PC-9 (cell line): ENCODE measurements around the gene MAP4K3. TPM values are rescaled to one million over a fixed set of nuclear protein-coding genes. Genes with fewer than 3 reads are reported as not detected.

Source experiments
- BruUV-seq: library from RNA; stranded (reverse); fragments of 400-500 nt; replicated peaks from 2 replicates; lab custom pipeline; 2021; lab: Mats Ljungman, UMichigan
- CTCF ChIA-PET: fragments of 300-600 bp; sonication (Branson Sonifier 250); formaldehyde crosslinking; loops from one replicate; lab custom pipeline; 2022; ENCODE audit warnings: antibody characterized with exemption; lab: Charles Lee
- POLR2A ChIA-PET: fragments of 300-600 bp; sonication (Branson Sonifier 250); formaldehyde crosslinking; loops from one replicate; lab custom pipeline; 2022; ENCODE audit warnings: antibody characterized with exemption; ENCODE audit not compliant: unreplicated experiment; lab: Charles Lee
- DNase-seq, 2 experiments: peaks; one replicate each; pipeline versions ENCODE4 v3.0.0 to v3.0.0-alpha.2; 2015 to 2022; ENCODE audit warnings: mixed read lengths in 1 of 2
- H2AFZ ChIP-seq: fragments of 200-600 bp; sonication (generic); 2 replicates; pipeline ENCODE4 v1.8.1; 2017; ENCODE audit warnings: antibody characterized with exemption
- H3F3A ChIP-seq: fragments of 200-600 bp; sonication (generic); 2 replicates; pipeline ENCODE4 v1.8.1; 2017; ENCODE audit warnings: antibody characterized with exemption, mild to moderate bottlenecking, low read depth; ENCODE audit not compliant: insufficient read depth
- H3K27ac ChIP-seq: fragments of 200-600 bp; sonication (generic); 2 replicates; pipeline ENCODE4 v1.6.1; 2016; ENCODE audit warnings: mixed run types
- H3K27me3 ChIP-seq: fragments of 200-600 bp; sonication (generic); 2 replicates; pipeline ENCODE4 v1.6.1; 2016; ENCODE audit warnings: low read depth, mixed run types; ENCODE audit not compliant: insufficient read depth
- H3K36me3 ChIP-seq: fragments of 200-600 bp; sonication (generic); 2 replicates; pipeline ENCODE4 v1.6.1; 2016; ENCODE audit warnings: low read depth, mixed run types
- H3K4me1 ChIP-seq: fragments of 200-600 bp; sonication (generic); replicated peaks from 2 replicates; pipeline ENCODE4 v1.6.1; 2016; ENCODE audit warnings: mixed run types; ENCODE audit not compliant: insufficient read depth
- H3K4me2 ChIP-seq: fragments of 200-600 bp; sonication (generic); 2 replicates; pipeline ENCODE4 v1.6.1; 2017; ENCODE audit warnings: mixed run types
- H3K4me3 ChIP-seq: fragments of 200-600 bp; sonication (generic); 2 replicates; pipeline ENCODE4 v1.6.1; 2016; ENCODE audit warnings: mixed run types
- H3K79me2 ChIP-seq: fragments of 200-600 bp; sonication (generic); 2 replicates; pipeline ENCODE4 v1.6.1; 2017; ENCODE audit warnings: low read depth, mixed run types
- H3K9me2 ChIP-seq: fragments of 200-600 bp; sonication (generic); 2 replicates; pipeline ENCODE4 v1.8.1; 2017; ENCODE audit warnings: mild to moderate bottlenecking; ENCODE audit not compliant: insufficient read depth
- H3K9me3 ChIP-seq: fragments of 200-600 bp; sonication (generic); 2 replicates; pipeline ENCODE4 v1.8.1; 2016; ENCODE audit warnings: low read depth; ENCODE audit not compliant: insufficient read depth
- H4K20me1 ChIP-seq: fragments of 200-600 bp; sonication (generic); 2 replicates; pipeline ENCODE4 v1.8.1; 2017; ENCODE audit not compliant: insufficient read depth
- EZH2 ChIP-seq: fragments of 200-600 bp; sonication (generic); IDR thresholded peaks from 2 replicates; pipeline ENCODE4 v1.8.0; 2017; ENCODE audit warnings: antibody characterized with exemption, low read depth
- intact Hi-C: fragments of 100-400 bp; cut with micrococcal nuclease; formaldehyde crosslinking; loops from one replicate; pipeline ENCODE4 v1.10.0; 2022; ENCODE audit not compliant: unreplicated experiment
- total RNA-seq: library from RNA; stranded (reverse); gene quantifications from 2 replicates; pipeline ENCODE4 v1.2.3, GENCODE V29; 2021
- TF ChIP-seq, protein P1 (sequence below): fragments of 200-600 bp; sonication (generic); conservative IDR thresholded peaks from 2 replicates; pipeline ENCODE4 v1.6.1; 2017; ENCODE audit warnings: mixed run types, antibody characterized with exemption, mild to moderate bottlenecking, moderate library complexity

Gene MAP4K3
- total RNA-seq, 1 experiment from 2014 or later = 38.4 TPM

DNA sequence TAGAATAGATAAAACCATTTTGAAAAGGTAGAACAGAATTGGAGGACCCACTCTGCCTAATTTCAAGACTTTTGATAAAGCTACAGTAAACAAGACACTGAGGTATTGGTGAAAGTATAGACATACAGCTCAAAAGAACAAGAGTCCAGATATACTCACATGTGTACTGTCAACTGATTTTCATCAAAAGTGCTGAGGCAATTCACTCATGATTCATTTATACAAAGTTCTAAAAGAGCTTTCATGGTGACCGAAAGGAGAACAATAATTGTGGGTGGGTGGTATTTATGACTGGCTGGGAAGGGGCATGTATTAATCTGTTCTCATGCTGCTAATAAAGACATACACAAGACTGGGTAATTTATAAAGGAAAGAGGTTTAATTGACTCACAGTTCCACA lies 7.3 kb downstream of the MAP4K3 start:
- Histone ChIP-seq H3K79me2 (peaks cover 100% of the 10 kb centered on the region), H3K9me3 (no peaks in the 10 kb centered on the region; the same call in 1 of the 2 replicates), H2AFZ (no peak overlapping the region), H3K36me3 (no peaks in the 10 kb centered on the region; the same call in 1 of the 2 replicates), H3K4me2 (no peak overlapping the region), H3K27ac (no peak overlapping the region), H3K9me2 (no peaks in the 10 kb centered on the region), H3K27me3 (no peaks in the 10 kb centered on the region), H3F3A (peaks cover 3% of the 10 kb centered on the region; the same call in 1 of the 2 replicates), H4K20me1 (peaks cover 25% of the 10 kb centered on the region), H3K4me3 (no peak overlapping the region), H3K4me1 (peaks cover 42% of the 10 kb centered on the region)
- BruUV-seq = no TSS peak
- peak in 1 of 2 experiments; percentile 22 for DNase-seq
- intact Hi-C loops = no loop called here
- TF ChIP-seq EZH2 = no peak
- TF ChIP-seq, protein P1, sequence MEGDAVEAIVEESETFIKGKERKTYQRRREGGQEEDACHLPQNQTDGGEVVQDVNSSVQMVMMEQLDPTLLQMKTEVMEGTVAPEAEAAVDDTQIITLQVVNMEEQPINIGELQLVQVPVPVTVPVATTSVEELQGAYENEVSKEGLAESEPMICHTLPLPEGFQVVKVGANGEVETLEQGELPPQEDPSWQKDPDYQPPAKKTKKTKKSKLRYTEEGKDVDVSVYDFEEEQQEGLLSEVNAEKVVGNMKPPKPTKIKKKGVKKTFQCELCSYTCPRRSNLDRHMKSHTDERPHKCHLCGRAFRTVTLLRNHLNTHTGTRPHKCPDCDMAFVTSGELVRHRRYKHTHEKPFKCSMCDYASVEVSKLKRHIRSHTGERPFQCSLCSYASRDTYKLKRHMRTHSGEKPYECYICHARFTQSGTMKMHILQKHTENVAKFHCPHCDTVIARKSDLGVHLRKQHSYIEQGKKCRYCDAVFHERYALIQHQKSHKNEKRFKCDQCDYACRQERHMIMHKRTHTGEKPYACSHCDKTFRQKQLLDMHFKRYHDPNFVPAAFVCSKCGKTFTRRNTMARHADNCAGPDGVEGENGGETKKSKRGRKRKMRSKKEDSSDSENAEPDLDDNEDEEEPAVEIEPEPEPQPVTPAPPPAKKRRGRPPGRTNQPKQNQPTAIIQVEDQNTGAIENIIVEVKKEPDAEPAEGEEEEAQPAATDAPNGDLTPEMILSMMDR = no peak
- ChIA-PET POLR2A (no interaction called here), CTCF (no interaction called here)

DNA sequence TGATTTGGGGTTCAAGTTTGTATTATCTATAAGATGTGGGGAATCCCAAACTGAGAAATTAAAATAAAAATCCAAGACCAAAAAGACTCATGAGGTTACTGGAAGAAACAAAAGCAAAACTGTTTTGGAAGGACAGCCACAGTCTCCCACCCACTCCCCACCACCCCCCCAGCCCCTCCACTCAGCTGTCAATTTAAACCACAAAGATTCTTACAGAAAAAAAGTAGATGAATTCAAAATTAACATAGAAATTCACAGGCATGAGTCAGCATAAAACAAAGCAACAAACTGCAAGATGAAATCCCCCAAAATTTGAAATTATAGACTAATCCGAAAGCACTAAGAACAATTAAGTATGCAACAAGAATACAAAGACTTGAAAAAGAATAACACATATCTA lies 12.1 kb downstream of the MAP4K3 start:
- ChIA-PET CTCF (no interaction called here), POLR2A (no interaction called here)
- H3K27me3 ChIP-seq = no peaks in the 10 kb centered on the region
- H4K20me1 ChIP-seq = no peaks in the 10 kb centered on the region
- H3K79me2 ChIP-seq = peaks cover 100% of the 10 kb centered on the region
- BruUV-seq = no TSS peak
- intact Hi-C loops = no loop called here
- no peak for TF ChIP-seq EZH2
- TF ChIP-seq, protein P1 = no peak
- H3K9me2 ChIP-seq = no peaks in the 10 kb centered on the region
- no peak overlapping the region for H3K4me2 ChIP-seq
- no peak overlapping the region for H2AFZ ChIP-seq
- H3K4me1 ChIP-seq = peaks cover 8% of the 10 kb centered on the region; the same call in 1 of the 2 replicates
- peak overlapping the region; percentile 24; the same call in 1 of the 2 replicates for H3K27ac ChIP-seq
- H3K36me3 ChIP-seq = no peaks in the 10 kb centered on the region; the same call in 1 of the 2 replicates
- DNase-seq = no peak
- no peak overlapping the region for H3K4me3 ChIP-seq
- H3K9me3 ChIP-seq = no peaks in the 10 kb centered on the region; the same call in 1 of the 2 replicates
- H3F3A ChIP-seq = peaks cover 3% of the 10 kb centered on the region; the same call in 1 of the 2 replicates

DNA sequence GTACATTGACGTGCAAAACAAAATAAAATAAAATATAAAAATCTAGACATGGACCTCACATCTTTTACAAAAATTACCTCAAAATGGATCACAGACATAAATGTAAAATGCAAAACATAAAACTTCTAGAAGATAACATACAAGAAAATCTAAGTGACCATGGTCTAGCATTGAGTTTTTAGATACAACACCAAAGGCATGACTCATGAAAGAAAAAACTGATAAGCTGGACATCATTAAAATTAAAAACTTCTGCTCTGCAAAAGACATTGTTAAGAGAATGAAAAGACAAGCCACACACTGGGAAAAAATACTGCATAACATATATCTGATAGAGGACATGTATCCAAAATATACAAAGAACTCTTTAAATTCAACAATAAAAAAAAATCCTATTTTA lies 14.4 kb downstream of the MAP4K3 start:
- no peak for TF ChIP-seq EZH2
- TF ChIP-seq, protein P1 = no peak
- peak in 1 of 2 experiments; percentile 17 for DNase-seq
- no peaks in the 10 kb centered on the region for H3K9me3 ChIP-seq
- no peaks in the 10 kb centered on the region; the same call in 1 of the 2 replicates for H3K36me3 ChIP-seq
- no peak overlapping the region for H3K4me2 ChIP-seq
- ChIA-PET CTCF (no interaction called here), POLR2A (no interaction called here)
- no TSS peak for BruUV-seq
- H3K4me1 ChIP-seq = peaks cover 8% of the 10 kb centered on the region; the same call in 1 of the 2 replicates
- no peaks in the 10 kb centered on the region for H3K27me3 ChIP-seq
- peaks cover 2% of the 10 kb centered on the region; the same call in 1 of the 2 replicates for H3F3A ChIP-seq
- H3K27ac ChIP-seq = no peak overlapping the region
- H3K79me2 ChIP-seq = peaks cover 97% of the 10 kb centered on the region
- intact Hi-C loops = no loop called here
- 0 out of 2 replicates have a peak, but pooled peaks cover 5% of the 10 kb centered on the region for H4K20me1 ChIP-seq
- no peaks in the 10 kb centered on the region for H3K9me2 ChIP-seq
- no peak overlapping the region for H2AFZ ChIP-seq
- no peak overlapping the region for H3K4me3 ChIP-seq
